GM13977 (cell line): Measurements from ENCODE around the gene CCDC54.

Source experiments
- DNase-seq: peaks from one replicate; pipeline ENCODE4 v3.0.0; 2012; ENCODE audit warnings: low spot score
- in situ Hi-C: fragments of 300-500 bp; cut with MboI; formaldehyde crosslinking; loops from one replicate; pipeline ENCODE4 v1.12.0; 2022; ENCODE audit warnings: low sequenced_read_pairs, low pct_unique_long_range_greater_than_20kb, mixed read lengths, inconsistent platforms; ENCODE audit not compliant: unreplicated experiment
- TF ChIP-seq, protein P1 (sequence below): IDR thresholded peaks from 2 replicates; pipeline ENCODE4 v1.5.1; 2012; ENCODE audit warnings: mild to moderate bottlenecking, control low read depth; ENCODE audit not compliant: insufficient read depth; ENCODE audit errors: extremely low read depth, missing control alignments

Gene CCDC54

DNA sequence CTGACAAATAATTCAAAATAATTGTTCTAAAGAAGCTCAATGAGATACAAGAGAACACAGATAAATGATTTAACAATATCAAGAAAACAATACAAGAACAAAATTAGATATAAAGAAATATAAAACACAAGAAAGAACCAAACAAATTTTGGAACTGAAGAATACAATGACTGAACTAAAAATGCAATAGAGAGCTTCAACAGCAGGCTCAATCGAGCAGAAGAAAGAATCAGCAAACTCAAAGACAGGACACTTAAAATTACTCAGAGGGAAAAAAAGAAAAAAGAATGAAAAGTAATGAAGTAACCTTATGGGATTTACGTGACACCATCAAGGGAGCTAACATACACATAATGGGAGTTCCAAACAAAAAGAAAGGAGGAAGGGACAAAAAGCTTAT lies 32.1 kb downstream of the CCDC54 start:
- DNase-seq, result no peak
- in situ Hi-C loops, result no loop called here
- TF ChIP-seq, protein P1, sequence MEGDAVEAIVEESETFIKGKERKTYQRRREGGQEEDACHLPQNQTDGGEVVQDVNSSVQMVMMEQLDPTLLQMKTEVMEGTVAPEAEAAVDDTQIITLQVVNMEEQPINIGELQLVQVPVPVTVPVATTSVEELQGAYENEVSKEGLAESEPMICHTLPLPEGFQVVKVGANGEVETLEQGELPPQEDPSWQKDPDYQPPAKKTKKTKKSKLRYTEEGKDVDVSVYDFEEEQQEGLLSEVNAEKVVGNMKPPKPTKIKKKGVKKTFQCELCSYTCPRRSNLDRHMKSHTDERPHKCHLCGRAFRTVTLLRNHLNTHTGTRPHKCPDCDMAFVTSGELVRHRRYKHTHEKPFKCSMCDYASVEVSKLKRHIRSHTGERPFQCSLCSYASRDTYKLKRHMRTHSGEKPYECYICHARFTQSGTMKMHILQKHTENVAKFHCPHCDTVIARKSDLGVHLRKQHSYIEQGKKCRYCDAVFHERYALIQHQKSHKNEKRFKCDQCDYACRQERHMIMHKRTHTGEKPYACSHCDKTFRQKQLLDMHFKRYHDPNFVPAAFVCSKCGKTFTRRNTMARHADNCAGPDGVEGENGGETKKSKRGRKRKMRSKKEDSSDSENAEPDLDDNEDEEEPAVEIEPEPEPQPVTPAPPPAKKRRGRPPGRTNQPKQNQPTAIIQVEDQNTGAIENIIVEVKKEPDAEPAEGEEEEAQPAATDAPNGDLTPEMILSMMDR, result no peak

DNA sequence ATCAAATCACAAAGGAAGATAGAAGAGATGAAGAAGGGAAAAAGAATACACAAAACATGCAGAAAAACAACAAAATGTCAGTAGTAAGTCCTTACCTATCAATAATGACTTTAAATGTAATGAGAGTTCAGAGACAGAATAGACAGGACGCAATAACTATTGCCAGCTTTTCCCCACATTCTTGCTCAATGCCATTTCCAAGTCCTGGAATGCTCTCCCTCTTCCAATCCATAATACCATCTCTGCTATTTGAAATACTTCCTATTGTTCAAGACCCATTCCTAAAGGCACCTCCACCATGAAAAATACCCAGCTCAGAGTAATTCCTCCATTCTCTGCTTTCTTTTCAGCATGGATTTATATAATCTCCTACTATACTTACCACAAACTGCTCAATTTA lies 33.4 kb downstream of the CCDC54 start:
- TF ChIP-seq, protein P1, result no peak
- in situ Hi-C loops, result no loop called here
- DNase-seq, result no peak

DNA sequence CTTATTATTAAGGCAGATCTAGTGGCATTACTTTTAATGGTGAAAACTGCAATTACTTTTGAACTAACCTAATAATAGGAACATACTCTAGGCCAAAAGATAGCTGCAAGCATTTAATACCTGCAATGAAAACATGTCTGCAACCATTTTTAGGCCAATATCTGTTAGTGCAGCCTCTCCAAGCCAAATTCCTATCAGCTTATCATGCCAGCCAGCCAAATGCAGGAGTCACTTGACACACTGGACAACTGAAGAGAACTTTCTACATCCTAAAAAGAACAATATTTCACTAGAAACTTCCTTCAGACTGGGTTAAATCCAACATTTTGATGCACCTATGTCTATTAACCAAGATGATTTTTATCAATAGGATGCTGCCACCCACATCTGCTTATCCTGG lies 33.8 kb downstream of the CCDC54 start:
- DNase-seq, result no peak
- TF ChIP-seq, protein P1, result no peak
- in situ Hi-C loops, result no loop called here

- in situ Hi-C loops, result no loop called here
- no peak for DNase-seq
- TF ChIP-seq, protein P1, result no peak
Measured at GRCh38 chr3:107411779-107412178, 34.5 kb downstream of the CCDC54 start.

DNA sequence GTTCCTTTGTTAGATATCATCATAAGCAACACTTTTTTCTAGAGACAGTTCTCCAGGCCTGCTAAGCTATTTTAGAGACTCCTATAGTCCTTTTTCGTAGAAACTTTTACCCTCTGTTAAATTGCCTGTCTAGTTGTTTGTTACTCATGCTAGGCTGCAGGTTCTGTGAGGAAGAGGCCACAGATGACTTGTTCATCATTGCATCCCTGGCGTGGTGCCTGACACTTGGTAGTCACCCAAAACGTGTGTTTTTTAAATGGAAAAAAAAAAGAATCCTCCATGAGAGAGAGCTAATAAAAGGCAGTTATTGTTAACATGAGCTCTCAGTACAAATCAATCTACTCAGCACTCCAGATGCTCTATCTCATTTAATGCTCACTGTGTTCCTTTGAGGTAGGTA lies 35.1 kb downstream of the CCDC54 start:
- in situ Hi-C loops, result no loop called here
- TF ChIP-seq, protein P1, result no peak
- no peak for DNase-seq

DNA sequence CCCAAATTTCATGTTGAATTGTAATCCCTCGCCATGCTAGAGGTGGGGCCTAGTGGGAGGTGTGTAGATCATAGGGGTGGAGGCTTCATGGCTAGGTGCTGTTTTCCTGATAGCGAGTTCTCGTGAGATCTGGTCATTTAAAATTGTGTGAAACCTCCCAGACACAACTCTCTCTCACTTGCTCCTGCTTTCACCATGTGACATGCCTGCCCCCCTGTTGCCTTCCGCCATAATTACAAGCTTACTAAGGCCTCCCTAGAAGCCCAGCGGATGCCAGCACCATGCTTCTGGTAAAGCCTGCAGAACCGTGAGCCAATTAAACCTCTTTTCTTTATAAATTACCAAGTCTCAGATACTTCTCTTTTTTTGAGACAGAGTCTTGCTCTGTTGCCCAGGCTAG lies 36.0 kb downstream of the CCDC54 start:
- TF ChIP-seq, protein P1, result no peak
- no peak for DNase-seq
- in situ Hi-C loops, result no loop called here
